ENCODE results near the gene GPR153. TPM values are rescaled to one million over a fixed set of nuclear protein-coding genes. Genes with fewer than 3 reads are reported as not detected.

GPR153 gene
- total and polyA plus RNA-seq, 2 of the 13 experiments (the other 11 are each of a cell fraction or from before 2014, with no cell fraction given), result 0.22 to 0.31 TPM

- TF ChIP-seq ARID4A (CRISPR knock-in tag; IDR thresholded peaks at IDR 0.05; ENCODE audit: borderline replicate concordance) (0 out of 2 replicates have a peak, but pooled peaks have one; percentile 11), KLF15 (CRISPR knock-in tag; IDR thresholded peaks at IDR 0.05; ENCODE audit: borderline replicate concordance) (no peak), NFKB2 (CRISPR knock-in tag; IDR thresholded peaks at IDR 0.05; ENCODE audit: borderline replicate concordance) (no peak), CTCF (CRISPR knock-in tag; IDR thresholded peaks at IDR 0.05) (peak; percentile 25; the same call in 1 of the 2 replicates), GABPB1 (CRISPR knock-in tag; IDR thresholded peaks at IDR 0.05) (peak; percentile 52; the same call in 1 of the 2 replicates), ZBTB38 (CRISPR knock-in tag; IDR thresholded peaks at IDR 0.05) (no peak), DRAP1 (CRISPR knock-in tag; IDR thresholded peaks at IDR 0.05) (no peak), RCOR2 (CRISPR knock-in tag; IDR thresholded peaks at IDR 0.05) (no peak), DR1 (CRISPR knock-in tag; IDR thresholded peaks at IDR 0.05) (no peak), MTA3 (CRISPR knock-in tag; IDR thresholded peaks at IDR 0.05) (no peak), SP5 (CRISPR knock-in tag; IDR thresholded peaks at IDR 0.05; ENCODE audit: borderline replicate concordance, low read depth) (peak; percentile 47; the same call in 1 of the 2 replicates), ZNF12 (CRISPR knock-in tag; IDR thresholded peaks at IDR 0.05) (no peak), SOX5 (CRISPR knock-in tag; IDR thresholded peaks at IDR 0.05; ENCODE audit: borderline replicate concordance) (no peak), ZBTB1 (CRISPR knock-in tag; IDR thresholded peaks at IDR 0.05; ENCODE audit: borderline replicate concordance) (no peak), ZNF414 (CRISPR knock-in tag; IDR thresholded peaks at IDR 0.05) (no peak), CREBL2 (CRISPR knock-in tag; IDR thresholded peaks at IDR 0.05; ENCODE audit: borderline replicate concordance) (no peak), ZNF792 (CRISPR knock-in tag; IDR thresholded peaks at IDR 0.05) (no peak), HES4 (CRISPR knock-in tag; IDR thresholded peaks at IDR 0.05; ENCODE audit: borderline replicate concordance) (no peak), SAP130 (CRISPR knock-in tag; IDR thresholded peaks at IDR 0.05; ENCODE audit: low read depth) (peak; percentile 37; the same call in 1 of the 2 replicates), HNF4A (CRISPR knock-in tag; IDR thresholded peaks at IDR 0.05) (no peak), ZNF75D (CRISPR knock-in tag; IDR thresholded peaks at IDR 0.05; ENCODE audit: borderline replicate concordance) (no peak)
Measured at GRCh38 chr1:6248932-6249738, 11.8 kb downstream of the GPR153 start (continued).

Data from HepG2 (cell line).